Type B pancreatic cell (in vitro differentiated cells): ENCODE data around the gene KMT2B. TPM values are rescaled to one million over a fixed set of nuclear protein-coding genes. Genes with fewer than 3 reads are reported as not detected.
"Not testable (repeated sequence)": the region's sequence is repeated elsewhere in the genome, so short reads cannot be mapped to it uniquely, and the experiment has no call there.

Experiments
- DNase-seq: peaks from one replicate; pipeline ENCODE4 v3.0.0; 2021; ENCODE audit warnings: mixed read lengths; ENCODE audit not compliant: unreplicated experiment; ENCODE audit errors: extremely low spot score
- H3K27ac Mint-ChIP-seq: 2 replicates; pipeline ENCODE4 v1.8.0; 2021; ENCODE audit warnings: mild to moderate bottlenecking, mixed read lengths
- H3K27me3 Mint-ChIP-seq: 2 replicates; pipeline ENCODE4 v1.8.0; 2021; ENCODE audit warnings: mixed read lengths
- H3K36me3 Mint-ChIP-seq: 2 replicates; pipeline ENCODE4 v1.8.0; 2021; ENCODE audit warnings: mixed read lengths
- H3K4me1 Mint-ChIP-seq: one replicate; pipeline ENCODE4 v1.8.0; 2021; ENCODE audit warnings: mixed read lengths; ENCODE audit not compliant: unreplicated experiment
- H3K4me3 Mint-ChIP-seq: 2 replicates; pipeline ENCODE4 v1.8.0; 2021; ENCODE audit warnings: mild to moderate bottlenecking, mixed read lengths
- H3K9me3 Mint-ChIP-seq: 2 replicates; pipeline ENCODE4 v1.8.0; 2021; ENCODE audit warnings: mixed read lengths
- CTCF ChIP-seq: fragments of 200-600 bp; sonication (generic); conservative IDR thresholded peaks from 2 replicates; pipeline ENCODE4 v1.5.0; 2021; ENCODE audit warnings: antibody characterized with exemption, mild to moderate bottlenecking
- total RNA-seq: library from RNA; stranded (reverse); gene quantifications from 2 replicates; pipeline ENCODE4 v1.2.1, GENCODE V29; 2021; ENCODE audit warnings: low replicate concordance

Gene KMT2B
- total RNA-seq, 1 donor from 2014 or later: 55.4 TPM

- H3K4me3 Mint-ChIP-seq: peak overlapping the region; percentile 76
- peaks cover 4% of the 10 kb centered on the region for H3K4me1 Mint-ChIP-seq
- no peak for TF ChIP-seq CTCF
- no peaks in the 10 kb centered on the region for H3K9me3 Mint-ChIP-seq
- H3K27ac Mint-ChIP-seq: peak overlapping the region; percentile 46
- no peak for DNase-seq
- H3K27me3 Mint-ChIP-seq: peaks cover 51% of the 10 kb centered on the region
- H3K36me3 Mint-ChIP-seq: peaks cover 5% of the 10 kb centered on the region
These were observed 44.5 kb upstream of the KMT2B start for GRCh38 chr19:35673121-35673804.

GRCh38 chr19:35675589-35676140, 42.1 kb upstream of the KMT2B start:
- H3K27me3 Mint-ChIP-seq: peaks cover 39% of the 10 kb centered on the region
- no peak overlapping the region for H3K27ac Mint-ChIP-seq
- H3K4me1 Mint-ChIP-seq: peaks cover 4% of the 10 kb centered on the region
- DNase-seq: no peak
- no peak for TF ChIP-seq CTCF
- peaks cover 5% of the 10 kb centered on the region for H3K36me3 Mint-ChIP-seq
- H3K9me3 Mint-ChIP-seq: no peaks in the 10 kb centered on the region
- no peak overlapping the region for H3K4me3 Mint-ChIP-seq

GRCh38 chr19:35689836-35690235, 28.0 kb upstream of the KMT2B start:
- peaks cover 4% of the 10 kb centered on the region for H3K4me1 Mint-ChIP-seq
- no peaks in the 10 kb centered on the region for H3K36me3 Mint-ChIP-seq
- H3K9me3 Mint-ChIP-seq: no peaks in the 10 kb centered on the region
- H3K27ac Mint-ChIP-seq: no peak overlapping the region
- H3K4me3 Mint-ChIP-seq: no peak overlapping the region
- no peak for TF ChIP-seq CTCF
- no peak for DNase-seq
- no peaks in the 10 kb centered on the region for H3K27me3 Mint-ChIP-seq

GRCh38 chr19:35691106-35691505, 26.7 kb upstream of the KMT2B start:
- not testable (repeated sequence) for H3K27me3 Mint-ChIP-seq, DNase-seq, H3K9me3 Mint-ChIP-seq, H3K4me3 Mint-ChIP-seq, H3K27ac Mint-ChIP-seq, H3K4me1 Mint-ChIP-seq, H3K36me3 Mint-ChIP-seq

- Mint-ChIP-seq H3K9me3 (no peaks in the 10 kb centered on the region), H3K27me3 (no peaks in the 10 kb centered on the region), H3K27ac (no peak overlapping the region), H3K4me1 (peaks cover 4% of the 10 kb centered on the region), H3K4me3 (no peak overlapping the region), H3K36me3 (no peaks in the 10 kb centered on the region)
- TF ChIP-seq CTCF: no peak
- DNase-seq: no peak
These were observed 25.8 kb upstream of the KMT2B start for GRCh38 chr19:35692010-35692409.

GRCh38 chr19:35693422-35693821, 24.4 kb upstream of the KMT2B start:
- H3K9me3 Mint-ChIP-seq: no peaks in the 10 kb centered on the region
- H3K27me3 Mint-ChIP-seq: no peaks in the 10 kb centered on the region
- no peak for DNase-seq
- no peak overlapping the region for H3K4me3 Mint-ChIP-seq
- peak overlapping the region; percentile 43 for H3K27ac Mint-ChIP-seq
- no peak for TF ChIP-seq CTCF
- no peaks in the 10 kb centered on the region for H3K36me3 Mint-ChIP-seq
- H3K4me1 Mint-ChIP-seq: peaks cover 4% of the 10 kb centered on the region
